Osteocyte (in vitro differentiated cells): ENCODE measurements around the gene KXD1. TPM values are rescaled to one million over a fixed set of nuclear protein-coding genes. Genes with fewer than 3 reads are reported as not detected.
A peak's percentile ranks its signal among the peaks of the same experiment; 100 is the strongest.

ENCODE experiments used
- DNase-seq: peaks from one replicate; pipeline ENCODE4 v3.0.0; 2021; ENCODE audit warnings: mixed read lengths; ENCODE audit not compliant: unreplicated experiment; ENCODE audit errors: extremely low spot score
- H3K27ac Mint-ChIP-seq: one replicate; pipeline ENCODE4 v1.8.0; 2021; ENCODE audit warnings: mild to moderate bottlenecking, mixed read lengths; ENCODE audit not compliant: unreplicated experiment
- H3K27me3 Mint-ChIP-seq: one replicate; pipeline ENCODE4 v1.8.0; 2021; ENCODE audit warnings: mixed read lengths; ENCODE audit not compliant: unreplicated experiment
- H3K36me3 Mint-ChIP-seq: one replicate; pipeline ENCODE4 v1.8.0; 2021; ENCODE audit warnings: mixed read lengths; ENCODE audit not compliant: unreplicated experiment
- H3K4me1 Mint-ChIP-seq: one replicate; pipeline ENCODE4 v1.8.0; 2021; ENCODE audit warnings: mixed read lengths; ENCODE audit not compliant: unreplicated experiment
- H3K4me3 Mint-ChIP-seq: one replicate; pipeline ENCODE4 v1.8.0; 2021; ENCODE audit warnings: mild to moderate bottlenecking, moderate library complexity, mixed read lengths; ENCODE audit not compliant: unreplicated experiment
- H3K9me3 Mint-ChIP-seq: one replicate; pipeline ENCODE4 v1.8.0; 2021; ENCODE audit warnings: mixed read lengths; ENCODE audit not compliant: unreplicated experiment
- total RNA-seq: library from RNA; stranded (reverse); gene quantifications from 2 replicates; pipeline ENCODE4 v1.2.1, GENCODE V29; 2021
- TF ChIP-seq, protein P1 (sequence below): fragments of 200-600 bp; sonication (generic); IDR thresholded peaks from 2 replicates; pipeline ENCODE4 v1.5.0; 2021; ENCODE audit warnings: antibody characterized with exemption, mild to moderate bottlenecking, moderate library complexity

Gene KXD1
- total RNA-seq, 1 donor from 2014 or later: 66.5 TPM

GRCh38 chr19:18606281-18607225 lies 48.9 kb downstream of the KXD1 start, which contains the start of gene CRLF1:
TSS of gene CRLF1 (minus strand) at chr19:18606799. CDS start at chr19:18606656, 143 bp downstream.
- Mint-ChIP-seq H3K4me1 (peaks cover 30% of the 10 kb centered on the region), H3K9me3 (no peaks in the 10 kb centered on the region), H3K36me3 (peaks cover 4% of the 10 kb centered on the region), H3K4me3 (peak within 1 kb of the TSS; percentile 63), H3K27ac (no peak within 1 kb of the TSS), H3K27me3 (peaks cover 36% of the 10 kb centered on the region)
- no peak for DNase-seq
- TF ChIP-seq, protein P1, sequence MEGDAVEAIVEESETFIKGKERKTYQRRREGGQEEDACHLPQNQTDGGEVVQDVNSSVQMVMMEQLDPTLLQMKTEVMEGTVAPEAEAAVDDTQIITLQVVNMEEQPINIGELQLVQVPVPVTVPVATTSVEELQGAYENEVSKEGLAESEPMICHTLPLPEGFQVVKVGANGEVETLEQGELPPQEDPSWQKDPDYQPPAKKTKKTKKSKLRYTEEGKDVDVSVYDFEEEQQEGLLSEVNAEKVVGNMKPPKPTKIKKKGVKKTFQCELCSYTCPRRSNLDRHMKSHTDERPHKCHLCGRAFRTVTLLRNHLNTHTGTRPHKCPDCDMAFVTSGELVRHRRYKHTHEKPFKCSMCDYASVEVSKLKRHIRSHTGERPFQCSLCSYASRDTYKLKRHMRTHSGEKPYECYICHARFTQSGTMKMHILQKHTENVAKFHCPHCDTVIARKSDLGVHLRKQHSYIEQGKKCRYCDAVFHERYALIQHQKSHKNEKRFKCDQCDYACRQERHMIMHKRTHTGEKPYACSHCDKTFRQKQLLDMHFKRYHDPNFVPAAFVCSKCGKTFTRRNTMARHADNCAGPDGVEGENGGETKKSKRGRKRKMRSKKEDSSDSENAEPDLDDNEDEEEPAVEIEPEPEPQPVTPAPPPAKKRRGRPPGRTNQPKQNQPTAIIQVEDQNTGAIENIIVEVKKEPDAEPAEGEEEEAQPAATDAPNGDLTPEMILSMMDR: no peak

DNA sequence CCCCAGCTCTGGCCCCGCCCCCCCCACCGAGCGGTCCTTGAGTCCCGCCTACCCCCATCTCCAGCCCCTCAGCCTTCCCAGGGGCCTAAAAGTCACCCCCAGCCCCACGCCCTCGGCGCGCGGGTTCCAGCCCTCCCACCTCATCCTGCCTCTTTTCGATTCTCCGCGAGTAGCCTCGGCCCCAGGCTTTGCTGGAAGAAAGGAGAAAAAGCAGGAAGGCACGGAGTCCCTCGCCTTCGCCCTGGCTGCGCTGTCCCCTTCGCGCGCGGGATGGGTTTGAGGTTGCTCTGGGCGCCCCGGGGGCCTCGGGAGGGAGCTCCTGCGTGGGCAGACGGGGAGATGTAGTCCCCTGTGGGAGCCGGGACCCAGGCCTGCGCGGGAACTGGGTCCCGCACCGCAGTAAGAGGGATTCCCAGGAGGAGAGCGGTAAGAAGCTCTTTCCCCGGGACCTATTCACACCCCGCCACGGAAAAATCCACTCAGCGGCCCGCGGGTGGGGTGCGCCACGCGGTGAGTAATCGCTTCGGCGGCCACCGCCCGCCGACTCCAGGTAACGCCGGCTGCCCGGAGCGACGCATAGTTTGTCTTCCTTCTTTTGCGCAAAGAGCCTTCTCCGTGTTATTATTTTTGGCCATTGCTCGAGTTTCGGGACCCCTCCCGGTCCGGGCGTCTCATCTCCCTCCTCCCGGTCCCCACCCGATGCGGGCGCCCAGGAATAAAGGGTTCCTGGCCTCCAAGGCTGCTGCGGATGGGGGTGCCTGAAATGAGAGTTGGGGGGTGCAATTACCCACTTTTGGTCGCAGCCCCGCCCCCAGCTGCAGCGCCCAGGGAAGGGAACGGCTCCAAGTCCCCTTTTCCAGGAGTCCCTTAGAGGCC lies 49.8 kb downstream of the KXD1 start:
- H3K27ac Mint-ChIP-seq: no peak overlapping the region
- peaks cover 42% of the 10 kb centered on the region for H3K27me3 Mint-ChIP-seq
- H3K4me1 Mint-ChIP-seq: peaks cover 35% of the 10 kb centered on the region
- H3K36me3 Mint-ChIP-seq: peaks cover 4% of the 10 kb centered on the region
- H3K9me3 Mint-ChIP-seq: no peaks in the 10 kb centered on the region
- peak overlapping the region; percentile 60 for H3K4me3 Mint-ChIP-seq
- TF ChIP-seq, protein P1: no peak
- DNase-seq: no peak

DNA sequence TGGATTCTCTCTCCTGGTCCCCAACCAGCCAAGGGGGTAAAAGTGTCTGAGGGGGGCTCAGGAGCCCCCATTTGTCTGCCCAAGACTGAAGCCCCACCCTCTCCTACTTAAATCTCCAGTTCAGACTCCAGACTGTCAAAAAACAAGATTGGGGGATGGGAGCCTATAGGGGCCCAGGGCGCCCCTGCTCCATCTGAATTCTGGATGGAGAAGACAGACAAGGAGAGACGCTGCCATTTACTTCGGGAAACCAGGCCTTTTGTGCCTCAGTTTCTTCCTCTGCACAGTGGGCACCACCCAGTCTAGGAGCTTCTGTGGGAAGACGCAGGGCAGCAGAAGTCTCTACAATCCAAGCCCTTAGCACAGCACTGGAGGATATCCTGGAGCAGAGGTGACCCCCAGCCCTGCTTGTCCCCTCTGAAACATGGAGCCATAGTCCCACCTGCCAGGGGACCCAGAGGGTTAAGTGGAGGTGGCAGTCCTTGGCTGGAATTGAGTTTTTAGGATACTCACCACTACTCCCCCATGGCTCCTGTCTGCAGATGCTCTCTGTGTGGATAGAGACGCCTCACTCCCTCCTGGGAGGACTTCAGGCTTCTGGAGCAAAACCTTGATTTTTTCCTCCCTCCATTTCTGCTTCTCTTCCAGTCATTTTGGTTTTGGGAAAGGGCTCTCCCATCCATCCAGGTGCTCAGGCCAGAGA lies 50.6 kb downstream of the KXD1 start:
- TF ChIP-seq, protein P1: no peak
- H3K4me1 Mint-ChIP-seq: peaks cover 34% of the 10 kb centered on the region
- no peak overlapping the region for H3K4me3 Mint-ChIP-seq
- no peaks in the 10 kb centered on the region for H3K9me3 Mint-ChIP-seq
- peaks cover 41% of the 10 kb centered on the region for H3K27me3 Mint-ChIP-seq
- H3K27ac Mint-ChIP-seq: no peak overlapping the region
- peaks cover 4% of the 10 kb centered on the region for H3K36me3 Mint-ChIP-seq
- no peak for DNase-seq

GRCh38 chr19:18608805-18609716 lies 51.4 kb downstream of the KXD1 start:
- no peak for DNase-seq
- peaks cover 4% of the 10 kb centered on the region for H3K36me3 Mint-ChIP-seq
- H3K9me3 Mint-ChIP-seq: no peaks in the 10 kb centered on the region
- no peak overlapping the region for H3K4me3 Mint-ChIP-seq
- TF ChIP-seq, protein P1: no peak
- H3K4me1 Mint-ChIP-seq: peaks cover 32% of the 10 kb centered on the region
- peaks cover 44% of the 10 kb centered on the region for H3K27me3 Mint-ChIP-seq
- no peak overlapping the region for H3K27ac Mint-ChIP-seq
